ENCODE measurements around the gene OGFOD1.

Gene OGFOD1

GRCh38 chr16:56450986-56451752 lies at the start of gene OGFOD1, which contains the start of gene NUDT21:
TSS of gene OGFOD1 (plus strand) at chr16:56451554. CDS start at chr16:56451613, 59 bp downstream.
TSS of gene NUDT21 (minus strand) at chr16:56451332. CDS start at chr16:56451202, 130 bp downstream.
- H3K27me3 ChIP-seq (ENCODE audit: control insufficient read depth, insufficient read depth, low read length), result no peaks in the 10 kb centered on the region
- peak within 1 kb of the TSS; percentile 84 for H3K4me3 ChIP-seq (ENCODE audit: low read length)
- no CpG with 5 or more reads among the region's 56 CpGs for WGBS (ENCODE audit: insufficient coverage, insufficient read length)
- H3K27ac ChIP-seq (ENCODE audit: low read length), result no peak within 1 kb of the TSS
- H3K4me1 ChIP-seq (ENCODE audit: control insufficient read depth, insufficient read depth, low read length), result no peaks in the 10 kb centered on the region
- H3K9me3 ChIP-seq (ENCODE audit: control insufficient read depth, insufficient read depth, low read length), result no peaks in the 10 kb centered on the region
- H3K36me3 ChIP-seq (ENCODE audit: control insufficient read depth, insufficient read depth, low read length), result peaks cover 6% of the 10 kb centered on the region; the same call in 1 of the 2 replicates
- DNase-seq (ENCODE audit: low read depth, low spot score), result peak; percentile 85

GRCh38 chr16:56405977-56406672 lies 45.2 kb upstream of the OGFOD1 start:
- DNase-seq (ENCODE audit: low read depth, low spot score), result no peak
- H3K36me3 ChIP-seq (ENCODE audit: control insufficient read depth, insufficient read depth, low read length), result peaks cover 2% of the 10 kb centered on the region; the same call in 1 of the 2 replicates
- H3K4me3 ChIP-seq (ENCODE audit: low read length), result no peak overlapping the region
- no peaks in the 10 kb centered on the region for H3K9me3 ChIP-seq (ENCODE audit: control insufficient read depth, insufficient read depth, low read length)
- H3K27me3 ChIP-seq (ENCODE audit: control insufficient read depth, insufficient read depth, low read length), result no peaks in the 10 kb centered on the region
- no CpG with 5 or more reads among the region's 4 CpGs for WGBS (ENCODE audit: insufficient coverage, insufficient read length)
- no peak overlapping the region for H3K27ac ChIP-seq (ENCODE audit: low read length)
- H3K4me1 ChIP-seq (ENCODE audit: control insufficient read depth, insufficient read depth, low read length), result no peaks in the 10 kb centered on the region

GRCh38 chr16:56408379-56409098 lies 42.8 kb upstream of the OGFOD1 start:
- no peaks in the 10 kb centered on the region for H3K9me3 ChIP-seq (ENCODE audit: control insufficient read depth, insufficient read depth, low read length)
- no peaks in the 10 kb centered on the region for H3K27me3 ChIP-seq (ENCODE audit: control insufficient read depth, insufficient read depth, low read length)
- no peak for DNase-seq (ENCODE audit: low read depth, low spot score)
- no peak overlapping the region for H3K4me3 ChIP-seq (ENCODE audit: low read length)
- H3K27ac ChIP-seq (ENCODE audit: low read length), result no peak overlapping the region
- H3K36me3 ChIP-seq (ENCODE audit: control insufficient read depth, insufficient read depth, low read length), result no peaks in the 10 kb centered on the region; the same call in 1 of the 2 replicates
- H3K4me1 ChIP-seq (ENCODE audit: control insufficient read depth, insufficient read depth, low read length), result no peaks in the 10 kb centered on the region
- no CpG with 5 or more reads among the region's 7 CpGs for WGBS (ENCODE audit: insufficient coverage, insufficient read length)

GRCh38 chr16:56409195-56409594 lies 42.2 kb upstream of the OGFOD1 start:
- H3K4me1 ChIP-seq (ENCODE audit: control insufficient read depth, insufficient read depth, low read length), result no peaks in the 10 kb centered on the region
- no CpG with 5 or more reads among the region's 4 CpGs for WGBS (ENCODE audit: insufficient coverage, insufficient read length)
- H3K36me3 ChIP-seq (ENCODE audit: control insufficient read depth, insufficient read depth, low read length), result no peaks in the 10 kb centered on the region; the same call in 1 of the 2 replicates
- no peaks in the 10 kb centered on the region for H3K27me3 ChIP-seq (ENCODE audit: control insufficient read depth, insufficient read depth, low read length)
- H3K9me3 ChIP-seq (ENCODE audit: control insufficient read depth, insufficient read depth, low read length), result no peaks in the 10 kb centered on the region
- H3K4me3 ChIP-seq (ENCODE audit: low read length), result no peak overlapping the region
- DNase-seq (ENCODE audit: low read depth, low spot score), result no peak
- H3K27ac ChIP-seq (ENCODE audit: low read length), result no peak overlapping the region

GRCh38 chr16:56411123-56411522 lies 40.2 kb upstream of the OGFOD1 start:
- WGBS (ENCODE audit: insufficient coverage, insufficient read length), result no CpG with 5 or more reads among the region's 5 CpGs
- no peak overlapping the region for H3K4me3 ChIP-seq (ENCODE audit: low read length)
- H3K27me3 ChIP-seq (ENCODE audit: control insufficient read depth, insufficient read depth, low read length), result no peaks in the 10 kb centered on the region
- no peaks in the 10 kb centered on the region for H3K9me3 ChIP-seq (ENCODE audit: control insufficient read depth, insufficient read depth, low read length)
- DNase-seq (ENCODE audit: low read depth, low spot score), result no peak
- no peaks in the 10 kb centered on the region; the same call in 1 of the 2 replicates for H3K36me3 ChIP-seq (ENCODE audit: control insufficient read depth, insufficient read depth, low read length)
- no peak overlapping the region for H3K27ac ChIP-seq (ENCODE audit: low read length)
- no peaks in the 10 kb centered on the region for H3K4me1 ChIP-seq (ENCODE audit: control insufficient read depth, insufficient read depth, low read length)

GRCh38 chr16:56411624-56412023 lies 39.7 kb upstream of the OGFOD1 start:
- no peaks in the 10 kb centered on the region for H3K4me1 ChIP-seq (ENCODE audit: control insufficient read depth, insufficient read depth, low read length)
- H3K27me3 ChIP-seq (ENCODE audit: control insufficient read depth, insufficient read depth, low read length), result no peaks in the 10 kb centered on the region
- WGBS (ENCODE audit: insufficient coverage, insufficient read length), result no CpG with 5 or more reads among the region's 2 CpGs
- H3K9me3 ChIP-seq (ENCODE audit: control insufficient read depth, insufficient read depth, low read length), result no peaks in the 10 kb centered on the region
- H3K27ac ChIP-seq (ENCODE audit: low read length), result no peak overlapping the region
- H3K4me3 ChIP-seq (ENCODE audit: low read length), result no peak overlapping the region
- H3K36me3 ChIP-seq (ENCODE audit: control insufficient read depth, insufficient read depth, low read length), result no peaks in the 10 kb centered on the region; the same call in 1 of the 2 replicates
- no peak for DNase-seq (ENCODE audit: low read depth, low spot score)

GRCh38 chr16:56413381-56413780 lies 38.0 kb upstream of the OGFOD1 start:
- no CpG with 5 or more reads among the region's 5 CpGs for WGBS (ENCODE audit: insufficient coverage, insufficient read length)
- H3K4me1 ChIP-seq (ENCODE audit: control insufficient read depth, insufficient read depth, low read length), result no peaks in the 10 kb centered on the region
- no peaks in the 10 kb centered on the region for H3K27me3 ChIP-seq (ENCODE audit: control insufficient read depth, insufficient read depth, low read length)
- no peaks in the 10 kb centered on the region; the same call in 1 of the 2 replicates for H3K36me3 ChIP-seq (ENCODE audit: control insufficient read depth, insufficient read depth, low read length)
- no peaks in the 10 kb centered on the region for H3K9me3 ChIP-seq (ENCODE audit: control insufficient read depth, insufficient read depth, low read length)
- H3K27ac ChIP-seq (ENCODE audit: low read length), result no peak overlapping the region
- no peak overlapping the region for H3K4me3 ChIP-seq (ENCODE audit: low read length)
- DNase-seq (ENCODE audit: low read depth, low spot score), result no peak

- Histone ChIP-seq H3K36me3 (ENCODE audit: control insufficient read depth, insufficient read depth, low read length) (no peaks in the 10 kb centered on the region), H3K4me1 (ENCODE audit: control insufficient read depth, insufficient read depth, low read length) (no peaks in the 10 kb centered on the region), H3K27ac (ENCODE audit: low read length) (no peak overlapping the region), H3K27me3 (ENCODE audit: control insufficient read depth, insufficient read depth, low read length) (no peaks in the 10 kb centered on the region), H3K4me3 (ENCODE audit: low read length) (no peak overlapping the region), H3K9me3 (ENCODE audit: control insufficient read depth, insufficient read depth, low read length) (no peaks in the 10 kb centered on the region)
- DNase-seq (ENCODE audit: low read depth, low spot score), result no peak
- no CpG with 5 or more reads among the region's 5 CpGs for WGBS (ENCODE audit: insufficient coverage, insufficient read length)
Measured at GRCh38 chr16:56414366-56414765, 37.0 kb upstream of the OGFOD1 start.

GRCh38 chr16:56415875-56416274 lies 35.5 kb upstream of the OGFOD1 start:
- H3K4me1 ChIP-seq (ENCODE audit: control insufficient read depth, insufficient read depth, low read length), result no peaks in the 10 kb centered on the region
- H3K36me3 ChIP-seq (ENCODE audit: control insufficient read depth, insufficient read depth, low read length), result no peaks in the 10 kb centered on the region
- H3K4me3 ChIP-seq (ENCODE audit: low read length), result no peak overlapping the region
- no peaks in the 10 kb centered on the region for H3K9me3 ChIP-seq (ENCODE audit: control insufficient read depth, insufficient read depth, low read length)
- no peaks in the 10 kb centered on the region for H3K27me3 ChIP-seq (ENCODE audit: control insufficient read depth, insufficient read depth, low read length)
- 100% methylated on average over 3 of the region's 4 CpGs for WGBS (ENCODE audit: insufficient coverage, insufficient read length)
- H3K27ac ChIP-seq (ENCODE audit: low read length), result no peak overlapping the region
- no peak for DNase-seq (ENCODE audit: low read depth, low spot score)

- no peaks in the 10 kb centered on the region for H3K4me1 ChIP-seq (ENCODE audit: control insufficient read depth, insufficient read depth, low read length)
- no peak overlapping the region for H3K27ac ChIP-seq (ENCODE audit: low read length)
- H3K9me3 ChIP-seq (ENCODE audit: control insufficient read depth, insufficient read depth, low read length), result no peaks in the 10 kb centered on the region
- no peaks in the 10 kb centered on the region for H3K27me3 ChIP-seq (ENCODE audit: control insufficient read depth, insufficient read depth, low read length)
- no peak overlapping the region for H3K4me3 ChIP-seq (ENCODE audit: low read length)
- DNase-seq (ENCODE audit: low read depth, low spot score), result no peak
- WGBS (ENCODE audit: insufficient coverage, insufficient read length), result no CpG with 5 or more reads among the region's 4 CpGs
- no peaks in the 10 kb centered on the region for H3K36me3 ChIP-seq (ENCODE audit: control insufficient read depth, insufficient read depth, low read length)
Measured at GRCh38 chr16:56417138-56417537, 34.2 kb upstream of the OGFOD1 start.
